ENCODE data around the gene BDH1. TPM values are rescaled to one million over a fixed set of nuclear protein-coding genes. Genes with fewer than 3 reads are reported as not detected.

Gene BDH1
- total and polyA plus RNA-seq, 2 of the 13 experiments (the other 11 are each of a cell fraction or from before 2014, with no cell fraction given): 21.2 to 71.9 TPM

- TF ChIP-seq DRAP1 (CRISPR knock-in tag; IDR thresholded peaks at IDR 0.05): peak; percentile 39; the same call in 1 of the 2 replicates
- TF ChIP-seq REST (IDR thresholded peaks at IDR 0.05; ENCODE audit: borderline replicate concordance in 1 of 2, low read depth in 1 of 2, low read length in 2 of 2): no peak
- peak; percentile 77; the same call in 1 of the 2 replicates for TF ChIP-seq ZNF569 (CRISPR knock-in tag; IDR thresholded peaks at IDR 0.05; ENCODE audit: borderline replicate concordance)
- TF ChIP-seq ZNF703 (CRISPR knock-in tag; IDR thresholded peaks at IDR 0.05; ENCODE audit: borderline replicate concordance): peak; percentile 84; the same call in 1 of the 2 replicates
- TF ChIP-seq LRRFIP1 (CRISPR knock-in tag; conservative IDR thresholded peaks at IDR 0.05): no peak
- no peak; the same call in 1 of the 2 replicates for TF ChIP-seq ZNF580 (CRISPR knock-in tag; IDR thresholded peaks at IDR 0.05; ENCODE audit: borderline replicate concordance, low read depth)
- TF ChIP-seq PITX1 (CRISPR knock-in tag; IDR thresholded peaks at IDR 0.05): peak; percentile 100
- 0 out of 2 replicates have a peak, but pooled peaks have one; percentile 49 for TF ChIP-seq ZNF550 (CRISPR knock-in tag; IDR thresholded peaks at IDR 0.05; ENCODE audit: borderline replicate concordance)
- TF ChIP-seq YEATS4 (CRISPR knock-in tag; IDR thresholded peaks at IDR 0.05; ENCODE audit: borderline replicate concordance): peak; percentile 74
- TF ChIP-seq GZF1 (CRISPR knock-in tag; IDR thresholded peaks at IDR 0.05): no peak
- TF ChIP-seq TP53 (CRISPR knock-in tag; conservative IDR thresholded peaks at IDR 0.05): peak; percentile 64; the same call in 1 of the 2 replicates
- TF ChIP-seq SMAD9 (CRISPR knock-in tag; IDR thresholded peaks at IDR 0.05): no peak
- peak; percentile 95 for TF ChIP-seq PPARG (CRISPR knock-in tag; conservative IDR thresholded peaks at IDR 0.05)
- TF ChIP-seq HNF4A (CRISPR knock-in tag; IDR thresholded peaks at IDR 0.05): peak; percentile 98
- no peak for TF ChIP-seq FOXP1 (IDR thresholded peaks at IDR 0.05)
- TF ChIP-seq FOXP1 (CRISPR knock-in tag; IDR thresholded peaks at IDR 0.05): peak; percentile 92
- TF ChIP-seq SOX6 (IDR thresholded peaks at IDR 0.05): no peak
- peak; percentile 97 for TF ChIP-seq SOX6 (CRISPR knock-in tag; IDR thresholded peaks at IDR 0.05)
- TF ChIP-seq HNRNPK (IDR thresholded peaks at IDR 0.05; ENCODE audit: low read depth, low read length, poor library complexity, severe bottlenecking): no peak
- no peak for TF ChIP-seq ZNF546 (CRISPR knock-in tag; conservative IDR thresholded peaks at IDR 0.05)
- peak; percentile 65 for TF ChIP-seq ZBTB7A (CRISPR knock-in tag; IDR thresholded peaks at IDR 0.05)
- no peak for TF ChIP-seq ZNF549 (CRISPR knock-in tag; IDR thresholded peaks at IDR 0.05)
- no peak for TF ChIP-seq ZNF704 (CRISPR knock-in tag; IDR thresholded peaks at IDR 0.05; ENCODE audit: borderline replicate concordance)
Measured at GRCh38 chr3:197573048-197573767, 17.4 kb upstream of the BDH1 start (continued).
